Measurements from ENCODE around the gene PACC1.
"Not testable (repeated sequence)": the region's sequence is repeated elsewhere in the genome, so short reads cannot be mapped to it uniquely, and the experiment has no call there.

The PACC1 gene

GRCh38 chr1:212395678-212396437 is 18.8 kb downstream of the PACC1 start:
- not testable (repeated sequence) for DNase-seq

GRCh38 chr1:212388985-212389716 is 25.5 kb downstream of the PACC1 start:
- no peak for DNase-seq

- no peak for DNase-seq
Measured at GRCh38 chr1:212386029-212386428, 28.7 kb downstream of the PACC1 start.

GRCh38 chr1:212381397-212382035 is 33.2 kb downstream of the PACC1 start:
- no peak for DNase-seq

GRCh38 chr1:212379366-212379765 is 35.3 kb downstream of the PACC1 start:
- DNase-seq, result no peak

GRCh38 chr1:212377644-212378043 is 37.0 kb downstream of the PACC1 start:
- no peak for DNase-seq

GRCh38 chr1:212375986-212376385 is 38.7 kb downstream of the PACC1 start:
- DNase-seq, result no peak

GRCh38 chr1:212368073-212368484 is 46.6 kb downstream of the PACC1 start:
- DNase-seq, result peak in 5 of 6 experiments; percentile 22 to 61 (median 35)

GRCh38 chr1:212367474-212368072 is 47.1 kb downstream of the PACC1 start:
- DNase-seq, result no peak

GRCh38 chr1:212366901-212367300 is 47.8 kb downstream of the PACC1 start:
- no peak for DNase-seq

- no peak for DNase-seq
Measured at GRCh38 chr1:212364985-212365384, 49.7 kb downstream of the PACC1 start.

- no peak for DNase-seq
Measured at GRCh38 chr1:212359794-212360479, 54.7 kb downstream of the PACC1 start.

GRCh38 chr1:212355230-212355969 is 59.3 kb downstream of the PACC1 start:
- DNase-seq, result no peak

- DNase-seq, result no peak
Measured at GRCh38 chr1:212354464-212354863, 60.2 kb downstream of the PACC1 start.

GRCh38 chr1:212353181-212353580 is 61.5 kb downstream of the PACC1 start:
- DNase-seq, result no peak

GRCh38 chr1:212351588-212352362 is 62.9 kb downstream of the PACC1 start:
- no peak for DNase-seq

- no peak for DNase-seq
Measured at GRCh38 chr1:212346601-212347000, 68.1 kb downstream of the PACC1 start.

- no peak for DNase-seq
Measured at GRCh38 chr1:212344905-212345304, 69.8 kb downstream of the PACC1 start.

- no peak for DNase-seq
Measured at GRCh38 chr1:212341090-212341489, 73.6 kb downstream of the PACC1 start.

GRCh38 chr1:212329105-212329504 is 85.6 kb downstream of the PACC1 start:
- DNase-seq, result no peak

GRCh38 chr1:212328248-212328647 is 86.4 kb downstream of the PACC1 start:
- DNase-seq, result no peak
